GM19240 (cell line): Measurements from ENCODE around the gene ELOVL5.
"Not testable (repeated sequence)": the region's sequence is repeated elsewhere in the genome, so short reads cannot be mapped to it uniquely, and the experiment has no call there.

Experiments
- DNase-seq: peaks from one replicate; pipeline ENCODE4 v3.0.0; 2011; ENCODE audit warnings: low spot score; ENCODE audit not compliant: insufficient read length

Gene ELOVL5

DNA sequence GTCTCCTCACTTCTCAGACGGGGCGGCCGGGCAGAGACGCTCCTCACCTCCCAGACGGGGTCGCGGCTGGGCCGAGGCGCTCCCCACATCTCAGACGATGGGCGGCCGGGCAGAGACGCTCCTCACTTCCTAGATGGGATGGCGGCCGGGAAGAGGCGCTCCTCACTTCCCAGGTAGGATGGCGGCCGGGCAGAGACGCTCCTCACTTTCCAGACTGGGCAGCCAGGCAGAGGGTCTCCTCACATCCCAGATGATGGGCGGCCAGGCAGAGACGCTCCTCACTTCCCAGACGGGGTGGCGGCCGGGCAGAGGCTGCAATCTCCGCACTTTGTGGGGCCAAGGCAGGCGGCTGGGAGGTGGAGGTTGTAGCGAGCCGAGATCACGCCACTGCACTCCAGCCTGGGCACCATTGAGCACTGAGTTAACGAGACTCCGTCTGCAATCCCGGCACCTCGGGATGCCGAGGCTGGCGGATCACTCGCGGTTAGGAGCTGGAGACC, 43.2 kb downstream of the ELOVL5 start:
- DNase-seq, result not testable (repeated sequence)

- DNase-seq, result not testable (repeated sequence)
Observed at GRCh38 chr6:53304953-53305352, 43.8 kb downstream of the ELOVL5 start.

DNA sequence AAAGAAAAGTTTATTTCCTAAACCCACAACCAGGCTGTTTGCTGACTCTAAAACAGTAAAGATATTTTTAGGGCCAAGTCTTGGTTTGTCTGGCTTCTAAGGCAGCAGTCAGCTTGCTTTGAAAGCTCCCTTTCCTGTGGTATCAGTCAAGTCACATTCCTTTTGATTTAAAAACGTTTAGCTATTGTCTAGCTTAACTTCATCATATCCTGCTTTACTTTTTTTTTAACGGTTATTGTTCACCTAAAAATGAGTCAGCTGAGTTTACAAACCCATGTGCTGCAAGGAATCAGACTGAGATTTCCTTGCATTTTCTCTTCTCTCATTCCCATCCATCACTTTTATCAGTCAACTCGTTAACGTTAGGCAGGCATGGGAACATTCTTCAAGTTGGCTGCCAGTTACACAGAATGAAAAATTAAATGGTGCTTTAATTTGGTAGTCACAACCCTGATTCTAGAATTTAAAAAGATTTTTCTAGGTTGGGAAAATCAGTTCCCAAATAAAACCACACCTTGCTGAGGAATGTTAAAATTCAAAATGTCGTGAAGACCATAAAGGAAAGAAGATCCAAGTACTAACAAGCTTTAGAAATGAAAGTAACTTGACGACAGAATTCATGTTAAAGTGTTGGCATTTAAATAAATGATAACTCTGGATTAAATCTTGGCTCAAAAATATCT, 45.9 kb downstream of the ELOVL5 start:
- DNase-seq, result no peak

- DNase-seq, result no peak
Observed at GRCh38 chr6:53301801-53302537, 46.8 kb downstream of the ELOVL5 start.

DNA sequence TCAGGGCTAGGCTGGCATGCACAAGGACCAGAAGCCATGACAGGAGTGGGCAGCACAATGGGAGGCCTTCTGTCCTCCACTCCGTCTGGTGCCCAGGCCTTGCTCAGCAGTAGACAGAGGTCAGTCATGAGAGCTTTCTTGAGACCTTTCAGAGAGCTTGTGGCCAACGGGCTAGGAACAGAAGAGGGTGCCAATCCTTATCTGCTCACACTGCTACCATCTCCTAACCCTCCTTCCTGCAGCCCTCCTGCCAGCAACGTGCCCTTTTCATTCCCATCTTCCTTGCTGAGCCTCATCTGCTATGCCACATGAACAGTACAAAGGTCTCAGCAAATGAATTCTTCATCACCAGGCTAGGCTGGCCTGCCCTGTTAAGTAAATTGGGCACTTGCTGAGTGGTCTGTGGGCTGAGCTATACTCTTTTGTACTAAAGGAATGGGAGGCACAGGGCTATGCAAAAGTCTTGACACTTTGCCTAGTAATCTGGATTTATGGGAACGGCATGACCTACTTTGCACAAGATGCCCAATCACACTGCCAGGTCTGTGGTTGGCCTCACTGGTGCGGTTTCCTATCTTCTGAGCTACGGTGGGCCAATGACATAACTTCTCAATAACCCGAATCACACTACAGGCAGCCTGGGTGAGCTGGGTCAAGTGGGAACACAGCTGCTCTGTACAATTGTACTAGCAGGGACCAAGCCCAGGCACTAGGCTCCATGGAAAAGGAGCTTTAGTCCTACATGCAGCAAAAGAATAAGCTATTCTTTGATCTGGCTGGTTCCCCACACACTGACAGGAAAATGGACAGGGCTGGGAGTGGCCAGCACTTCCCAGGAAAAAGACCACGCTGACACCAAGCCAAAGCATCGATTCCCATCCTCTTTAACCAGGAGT, 47.8 kb downstream of the ELOVL5 start:
- no peak for DNase-seq

GRCh38 chr6:53299331-53300005, 49.3 kb downstream of the ELOVL5 start:
- DNase-seq, result no peak

DNA sequence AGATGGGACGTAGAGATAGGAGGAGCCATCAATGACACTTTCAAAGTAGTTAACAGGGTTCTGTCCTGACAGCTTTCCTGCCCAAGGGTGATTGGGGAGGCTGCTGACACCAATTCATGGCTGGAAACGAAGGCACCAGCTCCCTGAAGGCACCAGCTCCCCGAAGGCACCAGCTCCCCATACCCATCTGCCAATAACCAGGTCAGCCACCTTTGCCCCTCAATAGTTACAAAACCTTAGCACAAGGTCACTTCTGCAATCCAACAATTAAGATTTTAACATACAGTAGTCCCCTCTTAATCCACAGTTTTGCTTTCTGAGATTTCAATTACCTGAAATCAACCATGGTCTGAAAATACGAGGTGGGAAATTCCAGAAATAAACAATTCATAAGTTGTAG, 51.7 kb downstream of the ELOVL5 start:
- DNase-seq, result no peak

DNA sequence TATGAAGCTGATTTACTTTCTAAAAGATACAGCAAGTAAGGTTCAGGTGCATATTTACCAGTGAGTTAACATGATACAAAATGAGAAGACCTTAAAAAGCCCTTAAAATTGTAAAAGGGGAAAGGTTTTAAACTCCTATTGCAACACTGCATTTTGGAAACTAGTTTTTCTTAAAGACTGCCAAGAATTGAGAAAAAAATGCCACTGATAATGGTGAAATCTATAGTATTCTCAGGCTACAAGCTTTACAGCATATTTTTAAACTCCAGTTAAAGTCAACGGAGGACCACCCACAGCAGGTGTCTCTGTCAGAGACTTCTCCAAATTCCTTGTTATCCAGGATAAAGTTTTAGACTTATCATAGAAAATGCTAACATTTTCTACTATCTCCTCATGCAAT, 53.6 kb downstream of the ELOVL5 start:
- DNase-seq, result no peak

DNA sequence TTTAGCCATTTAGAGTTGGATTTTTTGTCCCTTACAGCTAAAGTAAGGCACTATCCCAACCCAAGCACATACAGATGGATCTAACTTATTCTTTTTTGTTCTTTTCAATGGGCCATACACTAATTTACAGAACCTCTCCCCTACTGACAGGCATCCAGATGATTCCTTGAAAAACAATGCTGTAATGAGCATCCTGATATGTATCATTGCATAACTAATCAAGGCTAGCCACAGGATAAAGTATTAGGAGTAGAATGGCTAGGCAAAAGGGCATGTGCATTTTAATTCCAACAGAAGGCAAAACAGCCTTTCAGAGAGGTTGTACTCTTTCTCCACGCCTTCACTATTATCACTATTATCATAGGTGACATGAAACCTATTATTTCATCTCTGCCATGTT, 54.1 kb downstream of the ELOVL5 start:
- no peak for DNase-seq

DNA sequence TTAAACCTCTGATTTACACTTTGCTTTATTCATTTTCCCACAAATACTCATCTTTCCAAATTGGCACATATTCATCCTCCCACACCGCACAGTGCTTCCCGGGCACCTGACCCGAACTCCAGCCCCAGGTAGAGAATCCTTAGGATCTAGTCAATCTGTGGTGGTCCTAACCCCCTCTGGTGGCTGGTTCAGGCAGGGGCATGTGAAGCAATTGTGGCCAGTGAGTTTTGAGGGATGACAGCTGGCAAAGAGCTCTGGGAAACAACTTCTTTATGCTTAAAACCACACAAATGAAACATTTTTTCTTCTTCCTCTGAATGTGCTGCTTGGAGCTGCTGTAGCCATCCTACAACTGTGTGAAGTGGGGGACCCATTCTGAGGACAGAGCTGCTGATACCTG, 54.7 kb downstream of the ELOVL5 start:
- no peak for DNase-seq

GRCh38 chr6:53293691-53294090, 55.1 kb downstream of the ELOVL5 start:
- DNase-seq, result no peak

DNA sequence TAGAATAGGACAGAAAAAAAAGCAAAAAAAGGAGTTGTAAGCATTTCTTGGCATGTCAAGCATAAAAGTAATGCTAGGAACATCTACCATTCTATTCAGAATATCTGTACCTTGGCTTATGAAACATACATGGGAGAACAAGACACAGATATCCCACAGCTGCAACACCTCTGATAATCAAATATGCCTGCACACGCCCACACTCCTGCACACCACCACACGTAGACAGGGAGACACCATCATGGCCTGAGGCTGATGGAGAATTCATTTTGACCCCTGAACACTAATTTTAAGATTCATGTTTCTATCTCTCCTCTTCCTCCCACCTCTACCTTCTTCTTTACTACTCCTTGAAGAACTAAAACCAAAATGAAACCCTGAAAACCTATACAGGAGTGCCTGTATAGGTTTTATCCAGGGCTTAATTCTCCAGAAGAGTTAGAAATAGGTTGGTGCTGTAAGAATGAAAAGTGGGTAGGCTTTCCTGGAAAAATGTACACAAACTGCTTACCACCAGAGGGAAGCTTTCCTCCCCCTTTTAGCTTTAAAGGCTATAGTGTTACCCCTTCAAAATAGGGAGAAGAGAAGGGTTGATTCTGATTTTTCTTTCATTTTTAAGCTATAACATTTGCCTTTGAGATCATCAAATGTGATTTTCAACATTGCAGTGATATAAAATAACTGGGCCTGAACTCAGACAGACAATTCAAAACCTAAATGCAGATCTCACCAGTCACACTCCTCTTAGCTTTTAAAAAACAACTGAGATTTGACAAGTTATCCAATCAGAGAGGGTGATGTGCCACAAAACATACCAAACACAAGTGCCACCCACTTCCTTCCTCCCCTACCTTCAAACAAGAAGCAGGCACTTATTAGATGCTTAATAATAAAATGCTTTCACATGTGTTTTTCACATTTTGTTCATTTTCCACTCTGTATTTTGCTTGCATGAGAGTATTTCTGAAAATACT, 57.9 kb downstream of the ELOVL5 start:
- no peak for DNase-seq

- no peak for DNase-seq
Observed at GRCh38 chr6:53287336-53288225, 61.2 kb downstream of the ELOVL5 start.

DNA sequence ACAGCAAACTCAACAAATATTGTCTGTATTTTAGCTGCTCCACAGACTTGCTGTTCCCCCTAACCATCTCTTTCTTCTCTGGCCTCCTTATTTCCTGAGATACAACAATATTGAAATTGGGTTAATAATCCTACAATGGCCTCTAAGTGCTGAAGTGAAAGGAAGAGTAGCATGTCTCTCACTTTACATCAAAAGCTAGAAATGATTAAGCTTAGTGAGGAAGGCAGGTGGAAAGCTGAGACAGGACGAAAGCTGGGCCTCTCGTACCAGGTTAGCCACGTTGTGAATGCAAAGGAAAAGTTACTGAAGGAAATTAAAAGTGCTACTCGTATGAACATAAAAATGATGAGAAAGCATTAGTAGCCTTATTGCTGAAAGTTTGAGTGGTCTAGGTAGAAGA, 63.8 kb downstream of the ELOVL5 start:
- no peak for DNase-seq

GRCh38 chr6:53282741-53283140, 66.0 kb downstream of the ELOVL5 start:
- no peak for DNase-seq

GRCh38 chr6:53282234-53282633, 66.5 kb downstream of the ELOVL5 start:
- DNase-seq, result no peak

- DNase-seq, result no peak
Observed at GRCh38 chr6:53281518-53282215, 67.1 kb downstream of the ELOVL5 start.

DNA sequence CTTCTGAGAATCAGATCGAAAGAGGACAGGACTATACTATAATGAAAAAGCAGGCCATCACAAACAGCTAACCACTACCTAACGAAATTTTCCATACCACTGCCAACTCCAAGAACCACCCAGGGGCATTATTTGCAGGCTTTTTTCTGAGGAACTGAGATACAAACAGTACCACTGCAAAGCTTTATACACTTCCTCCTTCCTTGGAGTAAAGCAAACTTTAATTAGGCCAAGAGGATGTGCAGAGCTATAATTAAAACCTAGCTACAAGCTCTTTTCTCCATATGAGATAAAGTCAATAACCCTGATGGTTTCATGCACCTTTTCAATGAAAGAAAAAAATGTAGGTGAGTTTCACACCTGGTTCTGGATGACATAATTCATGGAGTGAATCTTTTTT, 68.5 kb downstream of the ELOVL5 start:
- DNase-seq, result no peak

DNA sequence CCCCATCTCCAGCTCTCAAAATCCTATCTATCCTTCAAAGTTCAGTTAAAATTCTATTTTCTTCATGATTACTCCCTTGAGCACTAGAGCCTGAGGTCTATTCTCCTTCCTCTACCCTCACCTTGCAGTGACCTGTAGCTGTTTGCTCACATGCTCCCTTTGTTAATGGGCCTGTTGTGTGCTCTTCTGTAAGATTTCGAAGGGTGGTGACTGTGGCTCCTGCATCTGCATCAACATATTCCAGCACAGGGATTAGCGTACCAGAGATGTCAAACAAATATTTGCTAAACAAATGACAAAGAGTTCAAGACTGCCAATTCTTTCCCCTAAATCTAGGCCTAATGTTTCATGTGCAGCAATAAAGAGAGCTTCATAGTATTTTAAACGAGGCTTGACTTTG, 69.5 kb downstream of the ELOVL5 start:
- DNase-seq, result no peak
